ENCODE results near the gene ORM1.

Gene ORM1

GRCh38 chr9:114366334-114367128 is 43.6 kb downstream of the ORM1 start (continued):
- peak; percentile 60; the same call in 1 of the 2 replicates for TF ChIP-seq ZNF398 (tag by site-specific recombination; IDR thresholded peaks at IDR 0.05)

GRCh38 chr9:114367366-114367765 is 44.5 kb downstream of the ORM1 start:
- Histone ChIP-seq H3K27ac (ENCODE audit: extremely low read depth, low read depth, low read length) (no peak overlapping the region), H3K4me1 (ENCODE audit: control insufficient read depth, insufficient read depth, low read length) (no peaks in the 10 kb centered on the region), H3K9me3 (ENCODE audit: control insufficient read depth, insufficient read depth, low read depth, low read length) (no peaks in the 10 kb centered on the region), H3K4me3 (ENCODE audit: low read depth, low read length) (no peak overlapping the region), H3K36me3 (ENCODE audit: control insufficient read depth in 2 of 2, insufficient read depth in 1 of 2, low read length in 2 of 2) (no peaks in the 10 kb centered on the region)
- TF ChIP-seq ZNF214 (tag by site-specific recombination; IDR thresholded peaks at IDR 0.05; ENCODE audit: borderline replicate concordance), result no peak
- CTCF ChIA-PET, result interaction anchor here (0.6 to 1.0 kb wide), 8 partner anchors 12 to 1429 kb away, joined by 3 to 4 read pairs (median 3); no protein-coding TSS in a partner anchor
- POLR2A ChIA-PET, result interaction anchor here (1.0 kb wide), 1 partner anchor 23 kb away, joined by 3 read pairs; no protein-coding TSS in a partner anchor

GRCh38 chr9:114367772-114368569 is 45.1 kb downstream of the ORM1 start:
- POLR2A ChIA-PET, result interaction anchor here (0.8 to 1.5 kb wide), 2 partner anchors 14 to 19 kb away, joined by 3 read pairs; no protein-coding TSS in a partner anchor
- CTCF ChIA-PET, result interaction anchor here (0.6 to 1.2 kb wide), 7 partner anchors 13 to 1430 kb away, joined by 3 to 4 read pairs (median 3); no protein-coding TSS in a partner anchor
- no peak overlapping the region for H3K27ac ChIP-seq (ENCODE audit: extremely low read depth, low read depth, low read length)

GRCh38 chr9:114369216-114370130 is 46.6 kb downstream of the ORM1 start:
- Histone ChIP-seq H3K27ac (ENCODE audit: extremely low read depth, low read depth, low read length) (no peak overlapping the region), H3K9me3 (ENCODE audit: control insufficient read depth, insufficient read depth, low read depth, low read length) (no peaks in the 10 kb centered on the region), H3K4me1 (ENCODE audit: control insufficient read depth, insufficient read depth, low read length) (no peaks in the 10 kb centered on the region), H3K4me3 (ENCODE audit: low read depth, low read length) (no peak overlapping the region), H3K36me3 (ENCODE audit: control insufficient read depth in 2 of 2, insufficient read depth in 1 of 2, low read length in 2 of 2) (no peaks in the 10 kb centered on the region)
- ChIA-PET CTCF (interaction anchor here (1.2 kb wide), 1 partner anchor 30 kb away, joined by 4 read pairs; no protein-coding TSS in a partner anchor), POLR2A (interaction anchor here (0.6 to 1.5 kb wide), 2 partner anchors 21 to 374 kb away, joined by 3 to 4 read pairs; no protein-coding TSS in a partner anchor)
- TF ChIP-seq ZNF664 (tag by site-specific recombination; IDR thresholded peaks at IDR 0.05) (peak; percentile 72; the same call in 1 of the 2 replicates), ZNF513 (tag by site-specific recombination; IDR thresholded peaks at IDR 0.05) (peak; percentile 76), ZNF560 (tag by site-specific recombination; IDR thresholded peaks at IDR 0.05; ENCODE audit: borderline replicate concordance) (no peak)

More at GRCh38 chr9:114367772-114368569, 45.1 kb downstream of the ORM1 start:
- Histone ChIP-seq H3K36me3 (ENCODE audit: control insufficient read depth in 2 of 2, insufficient read depth in 1 of 2, low read length in 2 of 2) (no peaks in the 10 kb centered on the region), H3K4me3 (ENCODE audit: low read depth, low read length) (no peak overlapping the region), H3K9me3 (ENCODE audit: control insufficient read depth, insufficient read depth, low read depth, low read length) (no peaks in the 10 kb centered on the region), H3K4me1 (ENCODE audit: control insufficient read depth, insufficient read depth, low read length) (no peaks in the 10 kb centered on the region)
- TF ChIP-seq ZNF433 (tag by site-specific recombination; IDR thresholded peaks at IDR 0.05; ENCODE audit: low read depth) (no peak), ZXDB (tag by site-specific recombination; IDR thresholded peaks at IDR 0.05) (no peak), ZNF121 (tag by site-specific recombination; IDR thresholded peaks at IDR 0.05) (no peak), HOXA7 (CRISPR knock-in tag; IDR thresholded peaks at IDR 0.05; ENCODE audit: borderline replicate concordance) (no peak), ZNF155 (tag by site-specific recombination; IDR thresholded peaks at IDR 0.05) (no peak), ZNF571 (tag by site-specific recombination; IDR thresholded peaks at IDR 0.05) (no peak), SCRT1 (tag by site-specific recombination; IDR thresholded peaks at IDR 0.05; ENCODE audit: borderline replicate concordance) (no peak), ZNF37A (tag by site-specific recombination; IDR thresholded peaks at IDR 0.05) (no peak), ZNF416 (tag by site-specific recombination; IDR thresholded peaks at IDR 0.05) (no peak)

All from HEK293 (cell line).